ENCODE measurements around the gene ACBD6. TPM values are rescaled to one million over a fixed set of nuclear protein-coding genes. Genes with fewer than 3 reads are reported as not detected.

The ACBD6 gene
- total RNA-seq, 3 donors from 2014 or later (not counting 1 experiment from before 2014, with no cell fraction given), result 29.8 to 47.3 (median 41.9) TPM

- Mint-ChIP-seq H3K4me3 (no peak overlapping the region), H3K27ac (no peak overlapping the region), H3K4me1 (no peaks in the 10 kb centered on the region), H3K36me3 (no peaks in the 10 kb centered on the region), H3K27me3 (ENCODE audit: low read depth in 2 of 2) (no peaks in the 10 kb centered on the region), H3K9me3 (no peaks in the 10 kb centered on the region)
- H3K4me3 ChIP-seq (ENCODE audit: low read length), result no peak overlapping the region
- 100% methylated on average over 4 of the region's 5 CpGs for WGBS (ENCODE audit: insufficient coverage)
- no peaks in the 10 kb centered on the region for H3K4me1 ChIP-seq (ENCODE audit: control insufficient read depth, insufficient read depth, low read length)
- DNase-seq (no peak), ATAC-seq (no peak)
- H3K27me3 ChIP-seq (ENCODE audit: control insufficient read depth, insufficient read depth, low read length), result no peaks in the 10 kb centered on the region
- H3K27ac ChIP-seq (ENCODE audit: low read length), result no peak overlapping the region
- peaks cover 13% of the 10 kb centered on the region for H3K36me3 ChIP-seq (ENCODE audit: control insufficient read depth, insufficient read depth, low read length)
- H3K9me3 ChIP-seq (ENCODE audit: control insufficient read depth, insufficient read depth, low read length), result no peaks in the 10 kb centered on the region
- TF ChIP-seq, protein P1, sequence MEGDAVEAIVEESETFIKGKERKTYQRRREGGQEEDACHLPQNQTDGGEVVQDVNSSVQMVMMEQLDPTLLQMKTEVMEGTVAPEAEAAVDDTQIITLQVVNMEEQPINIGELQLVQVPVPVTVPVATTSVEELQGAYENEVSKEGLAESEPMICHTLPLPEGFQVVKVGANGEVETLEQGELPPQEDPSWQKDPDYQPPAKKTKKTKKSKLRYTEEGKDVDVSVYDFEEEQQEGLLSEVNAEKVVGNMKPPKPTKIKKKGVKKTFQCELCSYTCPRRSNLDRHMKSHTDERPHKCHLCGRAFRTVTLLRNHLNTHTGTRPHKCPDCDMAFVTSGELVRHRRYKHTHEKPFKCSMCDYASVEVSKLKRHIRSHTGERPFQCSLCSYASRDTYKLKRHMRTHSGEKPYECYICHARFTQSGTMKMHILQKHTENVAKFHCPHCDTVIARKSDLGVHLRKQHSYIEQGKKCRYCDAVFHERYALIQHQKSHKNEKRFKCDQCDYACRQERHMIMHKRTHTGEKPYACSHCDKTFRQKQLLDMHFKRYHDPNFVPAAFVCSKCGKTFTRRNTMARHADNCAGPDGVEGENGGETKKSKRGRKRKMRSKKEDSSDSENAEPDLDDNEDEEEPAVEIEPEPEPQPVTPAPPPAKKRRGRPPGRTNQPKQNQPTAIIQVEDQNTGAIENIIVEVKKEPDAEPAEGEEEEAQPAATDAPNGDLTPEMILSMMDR (IDR thresholded peaks at IDR 0.05), result no peak
- intact Hi-C loops (cut with micrococcal nuclease), result no loop called here
Measured at GRCh38 chr1:180282401-180283044, 219.9 kb downstream of the ACBD6 start.

DNA sequence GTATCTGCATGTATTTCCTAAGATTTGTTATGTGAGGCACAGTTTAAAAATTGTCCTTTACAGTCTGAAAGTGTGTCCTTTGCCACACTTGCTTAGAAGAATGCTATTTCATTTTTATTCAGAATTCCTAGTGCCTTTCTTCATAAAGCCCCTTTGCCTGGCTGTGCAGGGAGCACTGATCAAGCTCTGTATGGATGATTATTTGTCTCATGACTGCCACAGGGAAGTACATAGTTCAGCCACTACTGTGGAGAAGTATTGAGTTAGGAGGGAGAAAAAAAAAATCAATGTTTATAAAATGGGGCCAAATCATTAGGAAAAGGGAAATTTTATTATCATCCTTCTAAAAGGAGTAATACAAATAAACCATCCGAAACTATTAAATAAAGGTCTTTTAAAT is 220.9 kb downstream of the ACBD6 start:
- Histone ChIP-seq H3K36me3 (ENCODE audit: control insufficient read depth, insufficient read depth, low read length) (peaks cover 12% of the 10 kb centered on the region), H3K27ac (ENCODE audit: low read length) (no peak overlapping the region), H3K4me1 (ENCODE audit: control insufficient read depth, insufficient read depth, low read length) (no peaks in the 10 kb centered on the region), H3K27me3 (ENCODE audit: control insufficient read depth, insufficient read depth, low read length) (no peaks in the 10 kb centered on the region), H3K9me3 (ENCODE audit: control insufficient read depth, insufficient read depth, low read length) (no peaks in the 10 kb centered on the region), H3K4me3 (ENCODE audit: low read length) (no peak overlapping the region)
- H3K36me3 Mint-ChIP-seq, result no peaks in the 10 kb centered on the region
- no peak for ATAC-seq
- no peak overlapping the region for H3K27ac Mint-ChIP-seq
- intact Hi-C loops (cut with micrococcal nuclease), result no loop called here
- DNase-seq, result no peak
- H3K9me3 Mint-ChIP-seq, result no peaks in the 10 kb centered on the region
- WGBS (ENCODE audit: insufficient coverage), result 100% methylated on average over 1 of the region's 1 CpG
- no peak overlapping the region for H3K4me3 Mint-ChIP-seq
- TF ChIP-seq, protein P1 (IDR thresholded peaks at IDR 0.05), result no peak
- H3K27me3 Mint-ChIP-seq (ENCODE audit: low read depth in 2 of 2), result no peaks in the 10 kb centered on the region
- no peaks in the 10 kb centered on the region for H3K4me1 Mint-ChIP-seq

GRCh38 chr1:180280617-180281016 is 221.8 kb downstream of the ACBD6 start:
- no peaks in the 10 kb centered on the region for H3K9me3 ChIP-seq (ENCODE audit: control insufficient read depth, insufficient read depth, low read length)
- H3K36me3 Mint-ChIP-seq, result no peaks in the 10 kb centered on the region

More at GRCh38 chr1:180280617-180281016, 221.8 kb downstream of the ACBD6 start:
- Mint-ChIP-seq H3K4me1 (no peaks in the 10 kb centered on the region), H3K27ac (no peak overlapping the region), H3K9me3 (no peaks in the 10 kb centered on the region), H3K4me3 (no peak overlapping the region), H3K27me3 (ENCODE audit: low read depth in 2 of 2) (no peaks in the 10 kb centered on the region)
- TF ChIP-seq, protein P1 (IDR thresholded peaks at IDR 0.05), result no peak
- H3K36me3 ChIP-seq (ENCODE audit: control insufficient read depth, insufficient read depth, low read length), result peaks cover 12% of the 10 kb centered on the region
- no peak overlapping the region for H3K27ac ChIP-seq (ENCODE audit: low read length)
- no peaks in the 10 kb centered on the region for H3K4me1 ChIP-seq (ENCODE audit: control insufficient read depth, insufficient read depth, low read length)
- DNase-seq, result no peak
- no peaks in the 10 kb centered on the region for H3K27me3 ChIP-seq (ENCODE audit: control insufficient read depth, insufficient read depth, low read length)
- 97% methylated on average over 2 of the region's 2 CpGs for WGBS (ENCODE audit: insufficient coverage)
- H3K4me3 ChIP-seq (ENCODE audit: low read length), result no peak overlapping the region
- ATAC-seq, result no peak
- intact Hi-C loops (cut with micrococcal nuclease), result no loop called here
